A673 (cell line): ENCODE results near the gene PGC.

Source experiments
- CTCF ChIP-seq: fragments of 300-800, 200-600 bp; sonication (generic); conservative IDR thresholded peaks from 2 replicates; pipeline ENCODE4 v1.5.1; 2017; ENCODE audit warnings: low read depth, mild to moderate bottlenecking, antibody characterized with exemption, low read length, moderate library complexity, mixed read lengths
- EZH2 ChIP-seq: fragments of 200-600 bp; sonication (generic); IDR thresholded peaks from 2 replicates; pipeline ENCODE4 v1.6.1; 2017; ENCODE audit warnings: borderline replicate concordance, low read depth, mild to moderate bottlenecking, mixed read lengths, antibody characterized with exemption, low read length; ENCODE audit not compliant: poor library complexity, severe bottlenecking

GRCh38 chr6:41722969-41723529, 24.1 kb downstream of the PGC start:
- TF ChIP-seq CTCF (no peak), EZH2 (no peak)
